ENCODE results near the gene SLC11A2. TPM values are rescaled to one million over a fixed set of nuclear protein-coding genes. Genes with fewer than 3 reads are reported as not detected.
"Not testable (repeated sequence)": the region's sequence is repeated elsewhere in the genome, so short reads cannot be mapped to it uniquely, and the experiment has no call there.

SLC11A2 gene
- total RNA-seq, 1 donor from 2014 or later: 42.9 TPM

DNA sequence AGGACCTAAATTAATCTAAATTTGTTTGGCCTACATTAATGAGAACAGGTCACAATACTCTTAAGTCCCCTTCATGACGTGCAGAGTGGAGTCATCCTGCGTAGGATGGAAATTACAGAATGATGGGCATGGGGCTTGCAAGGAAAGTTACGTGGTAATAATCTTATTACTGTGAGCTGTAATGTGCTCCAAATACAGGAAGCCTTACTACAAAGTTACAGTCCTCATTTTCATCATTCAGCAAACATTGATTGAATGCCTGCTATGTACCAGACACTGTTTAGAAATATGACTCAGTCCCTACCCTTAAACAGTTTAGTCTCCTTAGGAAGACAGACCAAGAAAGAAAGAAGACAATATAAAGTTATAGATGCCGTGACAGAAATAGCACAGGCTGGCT lies 64.5 kb downstream of the SLC11A2 start:
- Histone ChIP-seq H3K27me3 (ENCODE audit: control insufficient read depth, insufficient read depth, low read length) (no peaks in the 10 kb centered on the region), H3K36me3 (ENCODE audit: control insufficient read depth, insufficient read depth, low read length) (no peaks in the 10 kb centered on the region), H3K4me3 (ENCODE audit: low read depth, low read length) (no peak overlapping the region)
- DNase-seq (ENCODE audit: low read depth) (peak; percentile 41), FAIRE-seq (no peak)
- TF ChIP-seq CTCF (IDR thresholded peaks at IDR 0.05; ENCODE audit: insufficient read depth, low read length, severe bottlenecking): no peak

DNA sequence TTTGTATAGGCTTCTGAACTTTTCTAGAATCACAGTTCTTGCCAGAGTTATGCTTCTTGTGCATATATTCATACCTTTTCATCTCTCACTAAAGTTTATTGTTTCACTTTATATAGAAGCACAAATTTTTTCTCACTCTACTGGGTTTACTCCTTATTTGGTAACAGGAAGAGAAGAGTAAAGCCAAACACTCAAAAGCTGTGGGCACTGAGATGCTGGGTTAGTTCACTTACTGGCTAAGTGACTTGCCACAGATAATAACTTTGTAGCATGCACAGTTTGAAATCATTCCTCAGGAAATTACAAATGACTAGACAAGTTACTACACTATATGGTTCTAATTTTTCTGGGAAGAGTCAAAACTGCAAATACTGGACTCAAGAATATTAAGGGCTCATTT lies 66.1 kb downstream of the SLC11A2 start:
- no peak for DNase-seq (ENCODE audit: low read depth)
- Histone ChIP-seq H3K36me3 (ENCODE audit: control insufficient read depth, insufficient read depth, low read length) (no peaks in the 10 kb centered on the region), H3K4me3 (ENCODE audit: low read depth, low read length) (no peak overlapping the region), H3K27me3 (ENCODE audit: control insufficient read depth, insufficient read depth, low read length) (no peaks in the 10 kb centered on the region)
- FAIRE-seq: no peak
- no peak for TF ChIP-seq CTCF (IDR thresholded peaks at IDR 0.05; ENCODE audit: insufficient read depth, low read length, severe bottlenecking)

DNA sequence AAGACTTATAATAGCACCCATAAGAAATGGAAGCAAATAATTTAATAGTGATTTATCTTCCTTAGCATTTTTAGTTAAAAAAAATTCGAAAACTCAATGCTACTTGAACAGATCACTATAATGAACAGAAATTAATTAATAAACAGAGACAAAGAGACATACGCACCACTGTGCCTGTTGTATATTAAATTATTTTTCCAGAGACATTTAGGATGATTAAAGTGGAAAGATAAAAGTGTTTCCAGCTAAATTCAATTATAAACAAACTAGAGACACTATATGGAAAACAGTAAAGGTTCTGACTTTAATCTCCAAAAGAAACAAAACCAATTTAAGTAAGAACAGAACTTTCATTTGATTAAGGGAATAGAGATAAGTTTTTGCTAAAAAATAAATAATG lies 70.5 kb downstream of the SLC11A2 start:
- DNase-seq (ENCODE audit: low read depth): no peak
- Histone ChIP-seq H3K4me3 (ENCODE audit: low read depth, low read length) (no peak overlapping the region), H3K36me3 (ENCODE audit: control insufficient read depth, insufficient read depth, low read length) (no peaks in the 10 kb centered on the region), H3K27me3 (ENCODE audit: control insufficient read depth, insufficient read depth, low read length) (no peaks in the 10 kb centered on the region)
- no peak for TF ChIP-seq CTCF (IDR thresholded peaks at IDR 0.05; ENCODE audit: insufficient read depth, low read length, severe bottlenecking)
- no peak for FAIRE-seq

GRCh38 chr12:50955288-50955687 lies 70.9 kb downstream of the SLC11A2 start:
- DNase-seq (ENCODE audit: low read depth): no peak
- Histone ChIP-seq H3K36me3 (ENCODE audit: control insufficient read depth, insufficient read depth, low read length) (no peaks in the 10 kb centered on the region), H3K4me3 (ENCODE audit: low read depth, low read length) (no peak overlapping the region), H3K27me3 (ENCODE audit: control insufficient read depth, insufficient read depth, low read length) (no peaks in the 10 kb centered on the region)
- no peak for TF ChIP-seq CTCF (IDR thresholded peaks at IDR 0.05; ENCODE audit: insufficient read depth, low read length, severe bottlenecking)
- no peak for FAIRE-seq

DNA sequence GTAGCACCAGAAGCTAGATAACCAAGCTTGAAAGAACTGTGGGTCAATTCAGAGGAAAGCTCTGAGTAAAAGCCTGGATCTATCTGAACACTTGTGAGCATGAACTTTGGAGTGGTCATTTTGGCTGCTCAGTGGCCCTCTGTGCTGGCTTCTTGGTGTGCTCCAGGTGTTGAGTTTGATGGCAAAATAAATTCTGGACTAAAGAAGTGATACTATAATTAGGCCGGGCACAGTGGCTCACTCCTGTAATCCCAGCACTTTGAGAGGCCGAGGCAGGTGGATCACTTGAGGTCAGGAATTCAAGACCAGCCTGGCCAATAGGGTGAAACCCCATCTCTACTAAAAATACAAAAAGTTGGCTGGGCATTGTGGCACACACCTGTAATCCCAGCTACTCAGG lies 71.4 kb downstream of the SLC11A2 start:
- not testable (repeated sequence) for H3K36me3 ChIP-seq (ENCODE audit: control insufficient read depth, insufficient read depth, low read length); DNase-seq (ENCODE audit: low read depth); H3K4me3 ChIP-seq (ENCODE audit: low read depth, low read length); FAIRE-seq; H3K27me3 ChIP-seq (ENCODE audit: control insufficient read depth, insufficient read depth, low read length)

DNA sequence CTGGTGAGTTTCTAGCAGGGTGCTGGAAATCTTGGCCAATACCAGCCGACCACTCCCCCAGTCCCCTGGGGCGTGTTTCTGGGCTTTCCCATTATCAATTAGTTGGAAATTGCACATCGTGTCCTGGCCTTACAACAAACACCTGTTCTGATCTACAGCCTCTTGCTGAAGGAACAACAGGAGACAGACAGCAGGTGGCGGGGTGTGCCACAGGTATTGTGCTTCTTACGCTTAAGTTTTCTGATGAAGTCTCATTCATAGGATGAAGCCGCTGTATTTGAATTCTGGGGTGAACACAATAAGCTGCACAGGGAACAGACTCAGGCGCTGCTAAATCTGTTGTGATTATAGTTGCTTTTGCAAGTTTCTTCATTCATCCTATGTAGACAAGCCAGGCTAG lies 73.1 kb downstream of the SLC11A2 start:
- no peak for DNase-seq (ENCODE audit: low read depth)
- TF ChIP-seq CTCF (IDR thresholded peaks at IDR 0.05; ENCODE audit: insufficient read depth, low read length, severe bottlenecking): no peak
- H3K27me3 ChIP-seq (ENCODE audit: control insufficient read depth, insufficient read depth, low read length): no peaks in the 10 kb centered on the region
- no peak overlapping the region for H3K4me3 ChIP-seq (ENCODE audit: low read depth, low read length)
- no peak for FAIRE-seq
- H3K36me3 ChIP-seq (ENCODE audit: control insufficient read depth, insufficient read depth, low read length): no peaks in the 10 kb centered on the region
